K562 (cell line): ENCODE measurements around the gene EXOC3L1. TPM values are rescaled to one million over a fixed set of nuclear protein-coding genes. Genes with fewer than 3 reads are reported as not detected.
A peak's percentile ranks its signal among the peaks of the same experiment; 100 is the strongest.

Experiments
- ARID2 ChIP-seq: fragments of 450-650 bp; IDR thresholded peaks from 2 replicates; pipeline ENCODE4 v1.6.1; 2017; ENCODE audit warnings: antibody characterized with exemption, mild to moderate bottlenecking
- BCOR ChIP-seq: fragments of 450-650 bp; IDR thresholded peaks from 2 replicates; pipeline ENCODE4 v1.6.1; 2016
- CBFA2T3 ChIP-seq: fragments of 450-650 bp; IDR thresholded peaks from 2 replicates; pipeline ENCODE4 v1.6.1; 2017
- CHD4 ChIP-seq: fragments of 200-600 bp; sonication (generic); IDR thresholded peaks from 3 replicates; pipeline ENCODE4 v1.6.1; 2012; ENCODE audit warnings: low read depth, mild to moderate bottlenecking, mixed read lengths, low read length, inconsistent platforms; ENCODE audit not compliant: insufficient read depth, insufficient replicate concordance, poor library complexity, severe bottlenecking
- HDAC2 ChIP-seq: fragments of 450-650 bp; IDR thresholded peaks from 2 replicates; pipeline ENCODE4 v1.6.1; 2016; ENCODE audit warnings: mild to moderate bottlenecking
- HNRNPL ChIP-seq: fragments of 200-400 bp; formaldehyde crosslinking; IDR thresholded peaks from 2 replicates; pipeline ENCODE4 v1.6.1; 2017; ENCODE audit warnings: low read depth, mild to moderate bottlenecking, low read length
- KDM1A ChIP-seq, 2 experiments: fragments of 450-650 bp; IDR thresholded peaks; 2 replicates each; pipeline ENCODE4 v1.6.1; 2016; ENCODE audit warnings: mild to moderate bottlenecking in 2 of 2
- KLF1 ChIP-seq: fragments of 450-650 bp; IDR thresholded peaks from 2 replicates; pipeline ENCODE4 v1.6.1; 2016; ENCODE audit warnings: missing genetic modification characterization, missing compliant biosample characterization
- MEF2D ChIP-seq: conservative IDR thresholded peaks from 2 replicates; pipeline ENCODE4 v1.6.1; 2016; ENCODE audit warnings: low read depth, missing genetic modification characterization, missing compliant biosample characterization
- PRDM10 ChIP-seq: fragments of 450-650 bp; IDR thresholded peaks from 2 replicates; pipeline ENCODE4 v1.6.1; 2018; ENCODE audit not compliant: partially characterized antibody
- RBM15 ChIP-seq: fragments of 200-400 bp; formaldehyde crosslinking; IDR thresholded peaks from 2 replicates; pipeline ENCODE4 v1.6.1; 2018; ENCODE audit warnings: mild to moderate bottlenecking, low read length, moderate library complexity; ENCODE audit not compliant: insufficient read depth
- SNAPC5 ChIP-seq: fragments of 250-450 bp; sonication (Bioruptor Pico); IDR thresholded peaks from 2 replicates; pipeline ENCODE4 v1.8.0; 2021; ENCODE audit warnings: moderate library complexity, mild to moderate bottlenecking, inconsistent platforms
- ZNF184 ChIP-seq: sonication (generic); formaldehyde crosslinking; IDR thresholded peaks from 2 replicates; pipeline ENCODE4 v1.5.0; 2020; ENCODE audit warnings: missing genetic modification reagents
- ZNF224 ChIP-seq: sonication (generic); formaldehyde crosslinking; IDR thresholded peaks from 2 replicates; pipeline ENCODE4 v1.8.0; 2022; ENCODE audit warnings: mild to moderate bottlenecking, missing genetic modification reagents
- ZNF695 ChIP-seq: fragments of 450-650 bp; formaldehyde crosslinking; IDR thresholded peaks from 2 replicates; pipeline ENCODE4 v1.4.0; 2020; ENCODE audit warnings: mild to moderate bottlenecking, moderate library complexity
- polyA plus RNA-seq, 8 experiments: library from polyadenylated mRNA; depleted of rRNA in 4 of 8; stranded (reverse) in 5 of 8; unstranded in 3 of 8; fragments of >200 nt; fragmentation: Nextera tagmentation in 2 of 8; fragmentation: Illumina TruSeq in 1 of 8; extraction: Ambion mirVana in 2 of 8; extraction: Trizol in 1 of 8; gene quantifications; 2 replicates each; pipeline versions ENCODE4 v1.2.1 to v1.2.3, GENCODE V29; 2011 to 2014; ENCODE audit warnings: inconsistent platforms in 1 of 8, missing spikeins in 1 of 8
- total RNA-seq, 7 experiments: library from RNA; depleted of rRNA in 6 of 7; stranded (reverse); fragments of >200 nt in 6 of 7; fragmentation: Illumina TruSeq in 2 of 7; extraction: Trizol in 2 of 7; gene quantifications; 2 replicates each; pipeline versions ENCODE4 v1.2.1 to v1.2.3, GENCODE V29; 2011 to 2021; ENCODE audit warnings: low replicate concordance in 1 of 7
- TF ChIP-seq, protein P1 (sequence below), 2 experiments: IDR thresholded peaks in 1 of 2; conservative IDR thresholded peaks in 1 of 2; 2 replicates each; pipeline ENCODE4 v1.6.1; 2016; ENCODE audit warnings: low read depth in 2 of 2, mild to moderate bottlenecking in 1 of 2, missing compliant biosample characterization in 1 of 2, missing genetic modification characterization in 1 of 2, moderate library complexity in 1 of 2
- TF ChIP-seq, protein P2 (sequence below), 2 experiments: fragments of 450-650 bp; IDR thresholded peaks; 2 replicates each; pipeline ENCODE4 v1.6.1; 2016
- TF ChIP-seq, protein P3 (sequence below): fragments of 450-650 bp; IDR thresholded peaks from 2 replicates; pipeline ENCODE4 v1.6.1; 2016; ENCODE audit warnings: mild to moderate bottlenecking

EXOC3L1 gene
- total and polyA plus RNA-seq, 9 of the 15 experiments (the other 6 are each of a cell fraction or from before 2014, with no cell fraction given), result 0.08 TPM; not detected in 8

- TF ChIP-seq PRDM10 (no peak), ARID2 (no peak), BCOR (no peak), ZNF695 (CRISPR knock-in tag) (no peak), MEF2D (tag) (no peak), RBM15 (no peak), ZNF184 (CRISPR knock-in tag) (no peak), ZNF224 (CRISPR knock-in tag) (no peak), HDAC2 (no peak), CHD4 (no peak), KDM1A (IDR thresholded peaks at IDR 0.05) (no peak), CBFA2T3 (no peak), SNAPC5 (CRISPR knock-in tag) (no peak), KLF1 (peak; percentile 62; the same call in 1 of the 2 replicates), HNRNPL (no peak)
- TF ChIP-seq, protein P1, sequence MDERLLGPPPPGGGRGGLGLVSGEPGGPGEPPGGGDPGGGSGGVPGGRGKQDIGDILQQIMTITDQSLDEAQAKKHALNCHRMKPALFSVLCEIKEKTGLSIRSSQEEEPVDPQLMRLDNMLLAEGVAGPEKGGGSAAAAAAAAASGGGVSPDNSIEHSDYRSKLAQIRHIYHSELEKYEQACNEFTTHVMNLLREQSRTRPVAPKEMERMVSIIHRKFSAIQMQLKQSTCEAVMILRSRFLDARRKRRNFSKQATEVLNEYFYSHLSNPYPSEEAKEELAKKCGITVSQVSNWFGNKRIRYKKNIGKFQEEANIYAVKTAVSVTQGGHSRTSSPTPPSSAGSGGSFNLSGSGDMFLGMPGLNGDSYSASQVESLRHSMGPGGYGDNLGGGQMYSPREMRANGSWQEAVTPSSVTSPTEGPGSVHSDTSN (CRISPR knock-in tag; IDR thresholded peaks at IDR 0.05; ENCODE audit: low read depth), result no peak
- TF ChIP-seq, protein P1 (tag; conservative IDR thresholded peaks at IDR 0.05; ENCODE audit: low read depth), result no peak
- TF ChIP-seq, protein P2, sequence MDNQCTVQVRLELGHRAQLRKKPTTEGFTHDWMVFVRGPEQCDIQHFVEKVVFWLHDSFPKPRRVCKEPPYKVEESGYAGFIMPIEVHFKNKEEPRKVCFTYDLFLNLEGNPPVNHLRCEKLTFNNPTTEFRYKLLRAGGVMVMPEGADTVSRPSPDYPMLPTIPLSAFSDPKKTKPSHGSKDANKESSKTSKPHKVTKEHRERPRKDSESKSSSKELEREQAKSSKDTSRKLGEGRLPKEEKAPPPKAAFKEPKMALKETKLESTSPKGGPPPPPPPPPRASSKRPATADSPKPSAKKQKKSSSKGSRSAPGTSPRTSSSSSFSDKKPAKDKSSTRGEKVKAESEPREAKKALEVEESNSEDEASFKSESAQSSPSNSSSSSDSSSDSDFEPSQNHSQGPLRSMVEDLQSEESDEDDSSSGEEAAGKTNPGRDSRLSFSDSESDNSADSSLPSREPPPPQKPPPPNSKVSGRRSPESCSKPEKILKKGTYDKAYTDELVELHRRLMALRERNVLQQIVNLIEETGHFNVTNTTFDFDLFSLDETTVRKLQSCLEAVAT (IDR thresholded peaks at IDR 0.05), result peak in 1 of 2 experiments; percentile 56; a peak in 2 of 4 replicates
- TF ChIP-seq, protein P3, sequence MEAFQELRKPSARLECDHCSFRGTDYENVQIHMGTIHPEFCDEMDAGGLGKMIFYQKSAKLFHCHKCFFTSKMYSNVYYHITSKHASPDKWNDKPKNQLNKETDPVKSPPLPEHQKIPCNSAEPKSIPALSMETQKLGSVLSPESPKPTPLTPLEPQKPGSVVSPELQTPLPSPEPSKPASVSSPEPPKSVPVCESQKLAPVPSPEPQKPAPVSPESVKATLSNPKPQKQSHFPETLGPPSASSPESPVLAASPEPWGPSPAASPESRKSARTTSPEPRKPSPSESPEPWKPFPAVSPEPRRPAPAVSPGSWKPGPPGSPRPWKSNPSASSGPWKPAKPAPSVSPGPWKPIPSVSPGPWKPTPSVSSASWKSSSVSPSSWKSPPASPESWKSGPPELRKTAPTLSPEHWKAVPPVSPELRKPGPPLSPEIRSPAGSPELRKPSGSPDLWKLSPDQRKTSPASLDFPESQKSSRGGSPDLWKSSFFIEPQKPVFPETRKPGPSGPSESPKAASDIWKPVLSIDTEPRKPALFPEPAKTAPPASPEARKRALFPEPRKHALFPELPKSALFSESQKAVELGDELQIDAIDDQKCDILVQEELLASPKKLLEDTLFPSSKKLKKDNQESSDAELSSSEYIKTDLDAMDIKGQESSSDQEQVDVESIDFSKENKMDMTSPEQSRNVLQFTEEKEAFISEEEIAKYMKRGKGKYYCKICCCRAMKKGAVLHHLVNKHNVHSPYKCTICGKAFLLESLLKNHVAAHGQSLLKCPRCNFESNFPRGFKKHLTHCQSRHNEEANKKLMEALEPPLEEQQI, result no peak
These were observed 2.2 kb upstream of the EXOC3L1 start, which contains the start of gene E2F4 (continued) for GRCh38 chr16:67191995-67192681.
